Measurements from ENCODE around the gene CPTP. TPM values are rescaled to one million over a fixed set of nuclear protein-coding genes. Genes with fewer than 3 reads are reported as not detected.

The CPTP gene
- total and polyA plus RNA-seq, 9 donors, result 12.5 to 19.6 (median 16.9) TPM

DNA sequence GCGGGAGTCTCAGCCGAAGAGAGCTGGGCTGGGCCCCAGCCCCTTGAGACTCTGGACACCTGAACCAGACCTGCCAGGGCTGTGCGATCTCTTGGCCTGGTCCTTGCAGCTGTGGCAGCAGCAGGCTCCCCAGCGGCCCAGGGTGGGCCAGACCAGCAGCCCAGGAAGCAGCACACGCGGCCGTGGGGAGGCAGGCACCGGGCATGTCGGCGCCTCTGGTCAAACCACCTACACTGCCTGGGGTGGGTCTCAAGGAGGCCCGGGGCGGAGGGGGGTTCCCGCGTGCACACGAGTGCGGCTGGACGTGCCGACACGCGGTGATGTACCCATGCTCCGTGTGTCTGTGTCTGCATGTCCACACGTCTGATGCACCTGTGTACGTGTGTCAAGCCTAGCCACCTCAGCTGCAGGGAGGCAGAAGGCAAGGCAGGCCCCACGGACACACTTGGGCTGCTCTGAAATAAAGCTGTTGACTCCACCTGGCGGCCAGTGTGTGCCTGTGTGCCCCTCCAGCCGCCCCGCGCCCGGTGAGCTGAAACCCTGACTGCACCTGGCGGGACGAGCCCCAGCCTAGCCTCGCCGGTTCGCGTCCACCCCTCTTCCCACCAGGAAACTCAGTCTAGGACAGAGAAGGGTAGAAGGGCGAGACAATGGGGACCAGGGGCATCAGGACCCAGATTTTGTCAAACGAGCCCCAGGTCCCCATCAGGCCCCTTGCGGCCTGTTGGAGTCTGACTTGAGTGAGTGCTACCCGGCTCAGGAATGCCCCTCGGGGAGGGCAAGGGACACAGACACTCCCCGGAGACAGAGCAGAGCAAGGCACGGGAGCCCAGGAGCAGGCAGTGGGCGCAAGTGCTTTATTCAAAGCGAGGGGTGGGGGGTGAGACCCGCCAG is 32.8 kb upstream of the CPTP start:
- H3K27ac ChIP-seq (ENCODE audit: low read length), result no peak overlapping the region
- H3K4me1 ChIP-seq (ENCODE audit: control insufficient read depth, insufficient read depth, low read length), result peaks cover 10% of the 10 kb centered on the region
- 32% methylated on average over 40 of the region's 45 CpGs for WGBS (ENCODE audit: insufficient coverage)
- no peaks in the 10 kb centered on the region for H3K27me3 ChIP-seq (ENCODE audit: control insufficient read depth, insufficient read depth, low read length)
- no peak overlapping the region for H3K4me3 ChIP-seq (ENCODE audit: low read length)
- DNase-seq, result peak; percentile 70
- peaks cover 23% of the 10 kb centered on the region for H3K36me3 ChIP-seq (ENCODE audit: control insufficient read depth, insufficient read depth, low read length)
- H3K9me3 ChIP-seq (replicated peaks; ENCODE audit: control insufficient read depth, low read depth, low read length), result no peaks in the 10 kb centered on the region

DNA sequence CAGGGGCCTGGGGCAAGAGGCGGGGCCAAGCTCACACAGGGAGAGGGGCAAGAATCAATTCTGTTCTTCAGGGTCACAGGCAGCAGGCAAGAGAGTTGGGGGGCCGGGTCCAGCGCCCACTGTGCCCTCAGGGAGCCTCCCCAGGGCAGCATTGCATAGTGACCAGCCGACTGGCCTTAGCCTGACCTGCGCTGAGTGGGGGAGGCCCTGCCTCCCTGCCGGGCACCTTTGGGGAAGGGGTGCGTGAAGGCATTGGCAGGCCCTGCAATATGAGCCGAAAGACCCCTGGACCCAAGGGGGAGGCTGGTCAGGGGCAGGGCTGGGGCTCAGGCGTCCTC is 32.2 kb upstream of the CPTP start:
- no peak overlapping the region for H3K4me3 ChIP-seq (ENCODE audit: low read length)
- 84% methylated on average over 9 of the region's 9 CpGs for WGBS (ENCODE audit: insufficient coverage)
- no peak for DNase-seq
- no peaks in the 10 kb centered on the region for H3K9me3 ChIP-seq (replicated peaks; ENCODE audit: control insufficient read depth, low read depth, low read length)
- no peaks in the 10 kb centered on the region for H3K27me3 ChIP-seq (ENCODE audit: control insufficient read depth, insufficient read depth, low read length)
- H3K36me3 ChIP-seq (ENCODE audit: control insufficient read depth, insufficient read depth, low read length), result peaks cover 24% of the 10 kb centered on the region
- peaks cover 10% of the 10 kb centered on the region for H3K4me1 ChIP-seq (ENCODE audit: control insufficient read depth, insufficient read depth, low read length)
- no peak overlapping the region for H3K27ac ChIP-seq (ENCODE audit: low read length)

DNA sequence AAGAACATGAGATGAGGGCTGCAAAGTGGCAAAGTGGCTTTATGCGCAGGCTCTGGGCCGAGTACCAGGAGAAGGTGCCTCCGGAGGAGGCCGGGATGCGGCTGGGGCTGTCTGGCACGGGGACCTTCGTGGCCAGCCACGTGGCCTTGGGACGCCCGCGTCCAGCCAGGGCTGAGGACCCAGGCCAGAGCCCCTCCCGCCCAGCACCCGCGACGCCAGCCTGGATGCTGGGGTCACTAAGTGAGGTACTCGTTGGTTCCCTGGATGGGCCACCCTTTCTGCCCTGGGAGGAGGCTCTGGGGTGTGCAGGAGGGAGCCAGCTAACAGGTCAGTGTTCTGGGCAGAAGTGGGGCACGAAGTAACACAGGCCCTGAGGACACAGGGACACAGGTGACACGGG is 31.8 kb upstream of the CPTP start:
- Histone ChIP-seq H3K9me3 (replicated peaks; ENCODE audit: control insufficient read depth, low read depth, low read length) (no peaks in the 10 kb centered on the region), H3K36me3 (ENCODE audit: control insufficient read depth, insufficient read depth, low read length) (peaks cover 27% of the 10 kb centered on the region), H3K4me3 (ENCODE audit: low read length) (no peak overlapping the region), H3K27me3 (ENCODE audit: control insufficient read depth, insufficient read depth, low read length) (no peaks in the 10 kb centered on the region), H3K27ac (ENCODE audit: low read length) (no peak overlapping the region), H3K4me1 (ENCODE audit: control insufficient read depth, insufficient read depth, low read length) (peaks cover 10% of the 10 kb centered on the region)
- 81% methylated on average over 17 of the region's 18 CpGs for WGBS (ENCODE audit: insufficient coverage)
- DNase-seq, result no peak

DNA sequence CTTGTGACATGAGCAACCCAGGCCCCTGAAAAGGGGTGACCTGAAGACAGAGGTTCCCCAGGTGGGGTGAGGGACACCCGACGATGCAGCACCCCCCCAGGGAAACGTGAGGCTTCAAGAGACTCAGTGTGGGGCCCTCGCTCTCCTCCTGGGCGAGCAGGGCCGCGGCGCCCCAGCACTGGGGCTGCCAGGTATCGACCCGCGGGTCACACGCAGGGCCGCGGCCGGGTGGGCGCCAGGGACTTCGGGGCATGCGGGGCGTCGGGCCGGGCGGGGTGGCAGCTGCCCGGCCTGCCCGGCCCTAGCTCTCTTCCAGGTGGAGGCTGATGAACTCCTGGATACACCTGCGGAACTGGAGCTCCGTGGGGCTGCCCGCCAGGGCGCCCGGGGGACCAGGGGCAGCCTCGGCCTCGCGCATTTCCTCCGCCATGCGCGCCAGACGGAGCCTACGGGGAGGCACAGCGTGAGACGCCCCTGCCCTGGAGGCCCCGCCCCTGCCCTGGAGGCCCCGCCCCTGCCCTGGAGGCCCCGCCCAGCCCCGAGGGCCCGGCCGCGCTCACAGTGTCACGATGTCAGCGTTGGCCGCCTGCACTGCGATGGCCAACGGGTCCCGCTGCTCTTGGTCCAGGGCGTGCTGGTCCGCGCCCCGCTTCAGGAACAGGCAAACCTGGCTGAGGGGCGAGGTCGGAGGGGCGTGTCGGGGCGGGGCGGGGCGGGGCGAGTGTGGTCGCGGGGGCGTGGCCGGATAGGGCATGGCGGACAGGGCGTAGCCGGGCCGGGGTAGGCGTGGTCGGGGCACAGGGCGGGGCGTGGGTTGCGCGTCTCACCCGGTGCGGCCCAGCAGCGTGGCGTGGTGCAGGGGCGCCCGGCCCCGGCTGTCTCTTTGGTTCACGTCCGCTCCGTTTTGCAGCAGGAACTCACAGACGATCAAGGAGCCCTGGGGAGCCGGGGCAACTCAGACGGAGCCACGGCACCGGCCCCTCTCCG is 31.0 kb upstream of the CPTP start:
- 50% methylated on average over 94 of the region's 94 CpGs for WGBS (ENCODE audit: insufficient coverage)
- H3K4me1 ChIP-seq (ENCODE audit: control insufficient read depth, insufficient read depth, low read length), result peaks cover 16% of the 10 kb centered on the region
- no peak for DNase-seq
- no peaks in the 10 kb centered on the region for H3K27me3 ChIP-seq (ENCODE audit: control insufficient read depth, insufficient read depth, low read length)
- no peak overlapping the region for H3K27ac ChIP-seq (ENCODE audit: low read length)
- no peaks in the 10 kb centered on the region for H3K9me3 ChIP-seq (replicated peaks; ENCODE audit: control insufficient read depth, low read depth, low read length)
- peaks cover 31% of the 10 kb centered on the region for H3K36me3 ChIP-seq (ENCODE audit: control insufficient read depth, insufficient read depth, low read length)
- H3K4me3 ChIP-seq (ENCODE audit: low read length), result no peak overlapping the region

DNA sequence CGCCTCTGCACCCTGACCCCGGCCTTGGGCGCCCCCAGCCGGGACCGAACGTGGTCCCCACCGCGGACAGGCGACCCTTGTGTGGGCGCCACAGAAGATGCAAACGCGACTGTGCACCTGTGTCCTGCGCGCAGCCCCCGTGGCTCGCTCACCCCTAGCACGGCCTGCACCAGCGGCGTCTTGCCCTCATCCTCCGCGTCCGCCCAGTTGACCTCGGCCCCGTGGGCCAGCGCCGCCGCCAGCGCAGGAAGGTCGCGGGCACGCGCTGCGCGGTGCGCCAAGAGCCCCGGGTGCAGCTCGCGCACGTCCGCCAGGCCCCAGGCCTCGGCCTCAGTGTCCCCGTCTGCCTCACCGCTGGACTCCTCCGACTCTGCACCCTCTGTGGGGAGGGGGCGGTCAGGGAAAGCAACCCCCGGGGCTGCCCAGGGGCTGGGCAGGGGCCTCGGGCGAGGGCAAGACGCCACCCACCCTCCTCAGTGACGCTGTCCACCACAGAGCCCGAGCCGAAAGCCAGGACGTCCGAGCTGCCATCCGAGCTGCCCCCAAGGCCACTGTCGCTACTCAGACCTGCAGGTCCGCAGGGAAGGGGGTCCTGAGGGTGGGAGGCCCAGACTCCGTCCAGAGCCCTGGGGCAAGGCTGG is 30.2 kb upstream of the CPTP start:
- H3K4me1 ChIP-seq (ENCODE audit: control insufficient read depth, insufficient read depth, low read length), result peaks cover 24% of the 10 kb centered on the region
- 79% methylated on average over 49 of the region's 58 CpGs for whole genome bisulfite sequencing (ENCODE audit: insufficient coverage)
- peaks cover 33% of the 10 kb centered on the region for H3K36me3 ChIP-seq (ENCODE audit: control insufficient read depth, insufficient read depth, low read length)
- DNase-seq, result no peak
- no peak overlapping the region for H3K4me3 ChIP-seq (ENCODE audit: low read length)
- H3K9me3 ChIP-seq (replicated peaks; ENCODE audit: control insufficient read depth, low read depth, low read length), result no peaks in the 10 kb centered on the region
- H3K27me3 ChIP-seq (ENCODE audit: control insufficient read depth, insufficient read depth, low read length), result no peaks in the 10 kb centered on the region
- no peak overlapping the region for H3K27ac ChIP-seq (ENCODE audit: low read length)

DNA sequence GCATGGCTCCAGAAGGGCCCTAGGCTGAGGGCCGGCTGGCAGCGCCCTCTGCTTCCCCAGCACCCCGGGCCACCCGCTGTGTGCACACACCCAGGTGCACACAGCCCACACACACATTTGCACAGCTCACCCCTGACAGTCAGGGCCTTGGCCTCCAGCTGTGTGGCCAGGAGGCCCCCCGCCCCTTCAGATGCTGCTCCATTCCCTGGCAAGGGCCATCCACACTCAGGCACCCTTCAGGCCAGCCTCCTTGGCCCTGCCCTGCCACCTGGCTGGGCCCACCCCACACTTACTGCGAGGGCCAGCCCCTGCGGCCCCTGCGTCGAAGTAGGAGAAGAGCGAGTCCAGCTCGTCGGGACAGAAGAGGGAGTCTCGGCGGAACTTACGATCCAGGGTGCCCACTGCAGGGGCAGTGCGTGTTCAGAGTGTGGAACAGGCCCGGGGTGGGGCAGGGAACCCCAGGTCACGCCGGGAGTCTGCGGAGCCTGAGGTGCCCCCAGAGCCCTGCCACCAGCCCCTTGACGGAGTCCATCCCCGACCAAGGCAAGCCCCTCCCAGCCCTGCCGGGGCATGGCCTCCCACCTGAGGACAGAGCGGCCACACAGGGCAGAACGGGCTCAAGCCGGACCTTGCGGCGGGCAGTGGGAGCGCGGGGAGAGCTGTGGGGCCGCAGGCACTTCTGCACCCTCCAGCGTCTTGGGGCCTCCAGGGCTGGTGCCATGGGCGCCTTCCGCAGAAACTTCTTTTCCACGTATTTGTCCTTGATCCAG is 29.3 kb upstream of the CPTP start:
- WGBS (ENCODE audit: insufficient coverage), result 94% methylated on average over 29 of the region's 35 CpGs
- no peaks in the 10 kb centered on the region for H3K27me3 ChIP-seq (ENCODE audit: control insufficient read depth, insufficient read depth, low read length)
- peaks cover 27% of the 10 kb centered on the region for H3K4me1 ChIP-seq (ENCODE audit: control insufficient read depth, insufficient read depth, low read length)
- H3K9me3 ChIP-seq (replicated peaks; ENCODE audit: control insufficient read depth, low read depth, low read length), result no peaks in the 10 kb centered on the region
- H3K27ac ChIP-seq (ENCODE audit: low read length), result no peak overlapping the region
- peaks cover 34% of the 10 kb centered on the region for H3K36me3 ChIP-seq (ENCODE audit: control insufficient read depth, insufficient read depth, low read length)
- no peak for DNase-seq
- no peak overlapping the region for H3K4me3 ChIP-seq (ENCODE audit: low read length)

DNA sequence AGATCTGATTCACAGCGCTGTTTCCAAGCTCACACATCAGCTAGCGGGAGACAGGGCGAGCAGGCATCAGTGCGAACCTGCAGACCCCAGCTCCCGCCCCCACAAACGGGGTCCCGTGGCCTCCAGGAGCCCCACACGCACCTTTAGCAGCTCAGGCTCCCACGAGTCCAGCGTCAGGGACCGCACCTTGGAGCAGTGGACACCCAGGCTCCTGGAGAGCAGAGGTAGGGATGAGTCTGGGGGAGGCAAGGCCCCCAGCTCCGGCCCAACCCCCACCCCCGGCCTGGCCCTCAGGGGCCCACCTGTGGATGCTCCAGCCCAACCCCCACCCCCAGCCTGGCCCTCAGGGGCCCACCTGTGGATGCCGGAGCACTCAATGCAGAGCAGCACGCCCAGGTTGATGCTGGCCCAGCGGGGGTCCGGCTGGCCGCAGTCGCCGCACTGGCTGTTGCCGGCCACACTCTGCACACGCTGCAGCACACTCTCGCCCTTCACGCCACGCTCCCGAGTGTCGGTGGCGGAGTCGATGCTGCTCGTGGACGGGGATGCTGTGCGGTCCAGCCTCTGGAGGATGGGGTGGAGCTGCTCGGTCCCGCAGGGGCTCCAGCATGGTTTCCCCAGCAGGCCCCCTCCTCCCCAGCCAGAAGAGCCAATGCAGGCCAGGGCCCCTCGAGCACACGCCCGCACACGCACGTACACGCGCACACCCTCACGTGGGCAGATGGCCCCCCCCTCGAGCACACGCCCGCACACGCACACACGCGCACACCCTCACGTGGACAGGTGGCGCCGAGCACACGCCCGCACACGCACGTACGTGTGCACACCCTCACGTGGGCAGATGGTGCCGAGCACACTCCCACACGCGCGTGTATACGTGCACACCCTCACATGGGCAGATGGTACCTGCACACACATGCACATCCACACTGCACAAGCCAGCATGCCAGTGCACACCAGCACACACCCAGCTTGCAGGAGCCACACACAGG is 28.2 kb upstream of the CPTP start:
- no peaks in the 10 kb centered on the region for H3K27me3 ChIP-seq (ENCODE audit: control insufficient read depth, insufficient read depth, low read length)
- no peak overlapping the region for H3K4me3 ChIP-seq (ENCODE audit: low read length)
- H3K9me3 ChIP-seq (replicated peaks; ENCODE audit: control insufficient read depth, low read depth, low read length), result no peaks in the 10 kb centered on the region
- peaks cover 21% of the 10 kb centered on the region for H3K4me1 ChIP-seq (ENCODE audit: control insufficient read depth, insufficient read depth, low read length)
- WGBS (ENCODE audit: insufficient coverage), result 88% methylated on average over 46 of the region's 62 CpGs
- DNase-seq, result no peak
- peaks cover 36% of the 10 kb centered on the region for H3K36me3 ChIP-seq (ENCODE audit: control insufficient read depth, insufficient read depth, low read length)
- no peak overlapping the region for H3K27ac ChIP-seq (ENCODE audit: low read length)

DNA sequence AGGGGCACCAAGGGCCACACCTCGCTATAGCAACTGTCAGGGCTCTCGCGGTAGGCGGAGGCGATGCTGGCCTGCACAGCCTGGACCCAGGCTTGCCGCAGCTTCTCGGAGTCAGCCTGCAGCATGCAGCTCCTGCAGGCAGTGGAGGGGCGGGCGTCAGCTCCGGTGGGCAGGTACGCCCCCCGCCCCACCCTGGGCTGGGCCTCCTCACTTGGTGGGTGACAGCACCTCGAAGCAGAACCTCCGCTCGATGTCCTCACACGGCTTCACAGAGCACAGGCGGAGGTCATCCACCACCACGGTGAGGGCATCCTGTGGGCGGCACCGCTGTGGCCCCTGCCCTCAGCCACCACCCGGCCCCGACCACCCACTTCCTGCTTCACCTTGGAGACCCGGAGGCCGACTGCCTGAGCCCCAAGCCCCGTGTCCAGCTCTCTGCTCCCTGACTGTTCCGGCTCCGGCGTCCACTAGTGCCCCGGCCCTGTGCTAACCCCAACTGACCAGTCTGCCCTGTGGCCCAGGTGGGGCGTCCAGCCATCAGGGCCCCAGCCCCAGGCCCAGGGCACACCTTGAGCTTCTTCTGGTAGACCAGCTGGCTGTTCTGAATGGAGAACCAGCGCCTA is 26.7 kb upstream of the CPTP start:
- Histone ChIP-seq H3K27ac (ENCODE audit: low read length) (no peak overlapping the region), H3K36me3 (ENCODE audit: control insufficient read depth, insufficient read depth, low read length) (peaks cover 36% of the 10 kb centered on the region), H3K27me3 (ENCODE audit: control insufficient read depth, insufficient read depth, low read length) (no peaks in the 10 kb centered on the region), H3K9me3 (replicated peaks; ENCODE audit: control insufficient read depth, low read depth, low read length) (no peaks in the 10 kb centered on the region), H3K4me3 (ENCODE audit: low read length) (no peak overlapping the region), H3K4me1 (ENCODE audit: control insufficient read depth, insufficient read depth, low read length) (peaks cover 18% of the 10 kb centered on the region)
- no peak for DNase-seq
- WGBS (ENCODE audit: insufficient coverage), result 92% methylated on average over 30 of the region's 31 CpGs

Data from muscle of leg (tissue), 11 donors.